OCI-LY7 (cell line): ENCODE data around the gene DYNLL1.

Source experiments
- EZH2phosphoT487 ChIP-seq: fragments of 200-600 bp; sonication (generic); IDR thresholded peaks from 2 replicates; pipeline ENCODE4 v1.6.1; 2018; ENCODE audit warnings: low read depth, borderline replicate concordance, mild to moderate bottlenecking, mixed run types, antibody characterized with exemption, low read length, moderate library complexity, mixed read lengths
- TF ChIP-seq, protein P1 (sequence below): fragments of 200-600 bp; sonication (generic); conservative IDR thresholded peaks from 2 replicates; pipeline ENCODE4 v1.5.1; 2014; ENCODE audit warnings: mild to moderate bottlenecking, antibody characterized with exemption, low read length, moderate library complexity, mixed read lengths

DNA sequence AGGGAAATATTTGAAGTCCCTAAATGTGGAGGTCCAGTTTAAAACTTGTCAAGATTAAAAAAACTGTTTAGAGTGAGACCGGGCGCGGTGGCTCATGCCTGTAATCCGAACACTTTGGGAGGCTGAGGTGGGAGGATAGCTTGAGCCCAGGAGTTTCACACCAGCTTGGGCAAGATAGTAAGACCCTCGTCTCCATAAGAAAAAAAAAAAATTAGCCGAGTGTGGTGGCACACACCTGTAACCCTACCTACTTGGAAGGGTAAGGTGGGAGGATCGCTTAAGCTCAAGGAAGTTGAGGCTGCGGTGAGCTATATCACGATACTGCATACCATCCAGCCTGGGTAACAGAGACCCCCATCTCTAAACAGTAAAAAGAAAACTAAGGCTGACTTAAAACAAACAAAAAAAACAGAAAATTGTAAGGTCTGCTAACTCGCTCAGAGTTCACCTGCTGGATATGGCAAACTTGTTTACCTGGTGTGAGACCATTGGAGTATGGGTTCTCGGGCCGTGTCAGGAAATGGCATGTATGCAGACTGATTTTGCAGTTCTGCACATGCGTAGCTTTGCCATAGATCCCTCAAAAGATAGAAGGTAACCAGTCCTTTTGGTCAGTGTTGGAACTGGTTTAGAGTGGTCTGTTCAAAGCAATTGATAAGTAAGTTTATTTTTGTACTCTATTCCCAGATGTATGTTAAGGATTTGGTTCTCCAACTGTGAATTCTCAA lies 40.3 kb downstream of the DYNLL1 start:
- no peak for TF ChIP-seq EZH2phosphoT487
- TF ChIP-seq, protein P1, sequence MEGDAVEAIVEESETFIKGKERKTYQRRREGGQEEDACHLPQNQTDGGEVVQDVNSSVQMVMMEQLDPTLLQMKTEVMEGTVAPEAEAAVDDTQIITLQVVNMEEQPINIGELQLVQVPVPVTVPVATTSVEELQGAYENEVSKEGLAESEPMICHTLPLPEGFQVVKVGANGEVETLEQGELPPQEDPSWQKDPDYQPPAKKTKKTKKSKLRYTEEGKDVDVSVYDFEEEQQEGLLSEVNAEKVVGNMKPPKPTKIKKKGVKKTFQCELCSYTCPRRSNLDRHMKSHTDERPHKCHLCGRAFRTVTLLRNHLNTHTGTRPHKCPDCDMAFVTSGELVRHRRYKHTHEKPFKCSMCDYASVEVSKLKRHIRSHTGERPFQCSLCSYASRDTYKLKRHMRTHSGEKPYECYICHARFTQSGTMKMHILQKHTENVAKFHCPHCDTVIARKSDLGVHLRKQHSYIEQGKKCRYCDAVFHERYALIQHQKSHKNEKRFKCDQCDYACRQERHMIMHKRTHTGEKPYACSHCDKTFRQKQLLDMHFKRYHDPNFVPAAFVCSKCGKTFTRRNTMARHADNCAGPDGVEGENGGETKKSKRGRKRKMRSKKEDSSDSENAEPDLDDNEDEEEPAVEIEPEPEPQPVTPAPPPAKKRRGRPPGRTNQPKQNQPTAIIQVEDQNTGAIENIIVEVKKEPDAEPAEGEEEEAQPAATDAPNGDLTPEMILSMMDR: no peak
